ENCODE data around the gene FUBP1.

GRCh38 chr1:77927414-77927813 lies 51.5 kb downstream of the FUBP1 start:
- TF ChIP-seq EZH2phosphoT487 (IDR thresholded peaks at IDR 0.05; ENCODE audit: low read length) (no peak), CTCF (IDR thresholded peaks at IDR 0.05; ENCODE audit: low read length) (no peak), EZH2 (optimal IDR thresholded peaks at IDR 0.05; ENCODE audit: low read depth, low read length) (no peak)
